ENCODE measurements around the gene ESPN. TPM values are rescaled to one million over a fixed set of nuclear protein-coding genes. Genes with fewer than 3 reads are reported as not detected.
"Not testable (repeated sequence)": the region's sequence is repeated elsewhere in the genome, so short reads cannot be mapped to it uniquely, and the experiment has no call there.

The ESPN gene
- total RNA-seq, 1 donor from 2014 or later, result 0.24 TPM

GRCh38 chr1:6425658-6426057, 1.1 kb downstream of the ESPN start:
- intact Hi-C loops (cut with DNase I), result no loop called here
- no peak for ATAC-seq
- DNase-seq (ENCODE audit: missing footprints), result no peak

DNA sequence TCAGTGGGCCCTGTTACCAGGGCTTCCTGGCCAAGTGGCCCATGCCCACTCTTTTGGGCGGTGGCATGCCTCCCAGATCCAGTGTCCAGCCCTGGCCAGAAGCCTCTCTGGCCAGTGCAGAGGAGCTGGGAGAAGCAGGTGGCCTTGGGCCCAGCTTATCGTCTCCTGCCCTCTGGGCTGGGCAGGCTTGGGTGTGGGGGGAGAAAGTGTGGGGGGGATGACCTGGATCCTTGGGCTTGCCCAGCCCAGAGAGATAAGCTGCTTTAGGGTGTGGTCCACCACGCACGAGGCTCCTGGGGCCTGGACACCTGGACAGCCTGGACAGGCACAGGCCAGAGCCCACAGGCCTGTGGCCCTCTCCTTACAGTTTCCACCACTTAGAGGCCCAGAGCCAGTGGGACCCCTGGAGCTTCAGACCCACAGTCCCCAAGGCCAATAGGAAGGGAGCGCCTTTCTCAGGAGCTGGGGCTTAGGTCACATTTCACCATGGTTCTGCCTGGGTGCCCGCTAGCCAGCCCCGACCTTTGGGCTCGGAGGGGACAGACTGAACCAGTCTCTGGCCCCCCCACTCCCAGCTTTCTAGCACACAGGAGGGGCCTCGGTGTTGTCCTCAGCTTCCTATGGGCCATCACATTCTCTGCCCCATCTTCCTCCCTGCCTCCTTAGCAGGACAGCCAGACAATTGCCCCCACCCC, 1.8 kb downstream of the ESPN start:
- DNase-seq (ENCODE audit: missing footprints) (no peak), ATAC-seq (no peak)
- intact Hi-C loops (cut with DNase I), result no loop called here

DNA sequence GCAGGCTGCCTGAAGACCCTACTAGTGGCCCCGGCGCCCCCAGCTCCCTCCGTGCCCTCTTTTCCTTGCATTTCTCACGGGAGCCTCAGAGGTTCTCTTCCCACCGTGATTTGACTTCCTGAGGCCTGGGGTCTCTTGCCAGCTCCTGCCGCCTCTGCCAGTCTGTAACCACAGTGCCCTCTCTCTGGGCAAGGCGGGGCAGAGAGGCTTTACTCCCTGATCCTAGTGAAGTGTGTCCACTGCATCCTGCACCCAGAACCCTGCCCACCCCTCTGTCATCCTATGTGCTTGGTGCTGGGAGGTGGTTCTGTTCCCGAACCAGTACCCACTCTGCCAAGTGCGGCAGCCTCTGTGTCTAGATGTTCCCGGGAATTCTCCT, 2.4 kb downstream of the ESPN start:
- intact Hi-C loops (cut with DNase I), result no loop called here
- ATAC-seq, result no peak
- DNase-seq (ENCODE audit: missing footprints), result no peak

- intact Hi-C loops (cut with DNase I), result no loop called here
- ATAC-seq (no peak), DNase-seq (ENCODE audit: missing footprints) (no peak)
Observed at GRCh38 chr1:6427441-6428390, 3.1 kb downstream of the ESPN start.

DNA sequence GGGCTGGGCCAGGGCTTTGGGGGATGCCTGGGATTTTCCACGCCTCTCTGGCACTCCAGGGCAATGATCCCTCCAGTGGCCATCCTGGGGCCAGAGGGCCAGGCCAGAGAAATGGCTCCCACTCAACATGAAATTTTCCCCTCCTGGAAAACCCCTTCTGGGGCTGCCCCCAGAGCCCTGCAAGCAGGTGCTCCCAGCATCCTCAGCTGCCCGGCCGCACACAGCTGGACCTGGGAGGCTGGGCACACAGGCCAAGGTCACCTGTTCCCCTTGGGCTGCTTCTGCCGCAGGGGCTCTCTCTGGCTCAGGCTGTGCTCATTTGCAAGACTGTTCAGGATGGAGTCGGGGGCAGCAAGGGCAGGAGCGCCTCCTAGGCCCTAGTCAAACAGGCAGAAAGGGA, 3.9 kb downstream of the ESPN start:
- DNase-seq (ENCODE audit: missing footprints); intact Hi-C loops (cut with DNase I); ATAC-seq: not testable (repeated sequence)

DNA sequence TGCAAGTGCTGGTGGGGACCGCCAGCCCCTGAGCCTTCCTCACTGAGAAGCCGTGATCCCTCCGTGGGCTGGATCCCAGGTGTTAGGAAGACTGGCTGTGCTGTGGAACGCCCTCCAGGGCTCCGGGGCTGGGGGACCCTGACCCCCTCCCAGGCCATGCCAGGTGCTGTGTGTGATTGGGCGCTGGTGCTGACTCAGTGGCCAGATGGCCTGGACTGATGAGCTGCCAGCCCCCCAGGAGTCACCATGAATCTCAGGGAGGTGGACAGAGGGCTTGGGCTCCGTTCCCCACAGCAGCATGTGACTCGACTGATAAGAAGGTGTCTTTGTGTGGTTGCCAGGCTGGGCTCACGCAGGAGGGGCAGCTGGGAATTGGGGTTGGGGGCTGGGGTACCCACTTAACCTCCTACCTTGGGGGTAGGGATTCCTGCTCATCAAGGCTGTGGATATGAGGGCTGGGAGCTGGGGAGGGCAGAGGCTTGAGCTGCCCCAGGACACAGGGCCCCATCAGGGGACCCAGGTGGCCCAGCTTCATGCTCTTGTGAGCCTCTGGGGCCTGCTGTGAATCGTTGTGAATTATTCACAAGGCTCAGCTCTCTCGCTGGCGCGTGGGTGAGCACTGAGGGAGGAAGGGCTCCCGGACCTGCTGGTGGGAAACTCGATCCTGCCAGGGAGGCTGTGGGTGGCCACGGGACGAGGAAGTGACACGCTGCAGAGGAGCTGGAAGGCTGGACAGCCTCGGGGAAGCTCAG, 5.3 kb downstream of the ESPN start:
- ATAC-seq; DNase-seq (ENCODE audit: missing footprints); intact Hi-C loops (cut with DNase I): not testable (repeated sequence)

DNA sequence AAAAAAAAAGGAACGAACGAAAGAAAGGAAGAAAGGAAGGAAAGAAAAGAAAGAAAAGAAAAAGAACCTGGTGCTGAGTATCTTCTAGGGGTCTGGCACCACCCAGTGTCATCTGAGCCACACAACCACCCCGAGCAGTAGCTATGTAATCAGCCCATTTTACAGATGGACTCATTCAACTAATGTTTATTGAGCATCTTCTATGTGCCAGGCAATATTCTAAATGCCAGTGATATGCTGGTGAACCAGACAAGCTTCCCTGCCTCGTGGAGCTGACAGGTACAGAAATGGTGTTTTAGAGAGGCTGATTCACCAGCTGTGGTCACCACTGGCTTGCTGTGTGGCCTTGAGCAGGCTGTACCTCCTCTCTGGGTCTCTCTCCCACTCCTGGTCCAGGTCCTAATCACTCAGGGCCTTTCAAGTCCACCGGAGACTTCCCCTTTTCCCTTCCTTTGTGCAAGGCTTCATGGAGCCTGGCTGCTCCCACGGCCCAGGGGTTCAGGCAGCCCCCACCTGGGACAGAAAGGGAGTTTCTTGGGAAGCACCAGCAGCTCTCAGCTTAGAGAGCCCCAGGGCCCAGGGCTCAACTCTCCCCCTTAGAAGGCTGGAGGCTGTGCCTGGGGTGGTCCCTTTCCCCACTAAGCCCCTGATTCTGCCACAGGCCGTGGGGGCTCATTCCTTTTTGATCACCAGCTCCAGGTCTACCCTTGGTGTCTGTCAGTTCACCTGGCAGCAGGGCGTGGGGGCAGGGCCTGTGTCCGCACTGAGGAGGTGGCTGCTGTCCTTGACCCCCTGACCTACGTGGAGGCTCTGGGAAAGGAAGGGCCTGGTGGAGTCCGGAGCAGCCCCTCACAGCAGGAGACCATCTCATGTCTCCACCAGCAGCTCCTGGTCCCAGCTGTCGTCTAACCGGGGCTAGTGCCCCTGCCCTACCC, 7.3 kb downstream of the ESPN start:
- intact Hi-C loops (cut with DNase I); DNase-seq (ENCODE audit: missing footprints); ATAC-seq: not testable (repeated sequence)

GRCh38 chr1:6434186-6434585, 9.6 kb downstream of the ESPN start:
- DNase-seq (ENCODE audit: missing footprints) (no peak), ATAC-seq (no peak)
- intact Hi-C loops (cut with DNase I), result no loop called here

DNA sequence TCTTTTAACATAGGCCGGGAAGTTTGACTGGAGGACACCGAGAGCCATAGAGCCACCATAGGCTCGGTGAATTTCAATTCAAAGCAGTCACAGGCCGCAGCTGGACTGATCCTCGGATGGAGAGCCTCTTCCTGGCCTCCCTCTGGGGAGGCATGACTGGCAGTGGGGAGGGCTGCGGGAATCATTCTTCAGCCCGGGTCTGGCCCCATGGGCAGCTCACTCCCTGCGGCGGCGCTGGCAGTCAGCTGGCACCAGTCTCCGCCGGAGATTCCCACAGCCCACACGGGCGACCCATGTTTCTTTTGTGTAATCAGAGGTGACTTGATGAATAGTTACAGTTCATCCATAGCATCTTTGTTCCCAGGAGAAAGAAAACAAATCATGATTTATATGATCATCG, 10.6 kb downstream of the ESPN start:
- intact Hi-C loops (cut with DNase I), result no loop called here
- DNase-seq (ENCODE audit: missing footprints) (no peak), ATAC-seq (no peak)

DNA sequence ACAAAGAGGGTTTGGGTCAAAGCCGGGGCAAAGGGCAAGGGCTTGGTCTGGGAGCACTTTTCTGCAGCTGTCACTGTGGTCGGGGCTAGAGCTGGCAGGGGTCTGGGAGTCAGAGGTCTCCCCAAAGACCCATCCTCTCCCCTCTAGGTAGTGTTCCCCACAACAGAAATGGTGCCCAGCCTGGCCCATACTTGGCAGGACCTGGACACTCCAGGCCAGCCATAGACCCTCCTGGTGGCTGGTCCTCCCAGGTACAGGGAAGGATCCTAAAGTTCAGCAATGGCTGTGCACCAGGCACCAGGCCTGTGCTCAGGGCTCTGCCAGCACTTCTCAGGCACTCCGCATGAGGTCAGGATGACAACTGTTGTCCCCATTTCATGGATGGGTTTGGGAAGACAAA, 11.0 kb downstream of the ESPN start:
- DNase-seq (ENCODE audit: missing footprints), result no peak
- intact Hi-C loops (cut with DNase I), result no loop called here
- no peak for ATAC-seq

GRCh38 chr1:6436277-6436676, 11.7 kb downstream of the ESPN start:
- DNase-seq (ENCODE audit: missing footprints); ATAC-seq; intact Hi-C loops (cut with DNase I): not testable (repeated sequence)

DNA sequence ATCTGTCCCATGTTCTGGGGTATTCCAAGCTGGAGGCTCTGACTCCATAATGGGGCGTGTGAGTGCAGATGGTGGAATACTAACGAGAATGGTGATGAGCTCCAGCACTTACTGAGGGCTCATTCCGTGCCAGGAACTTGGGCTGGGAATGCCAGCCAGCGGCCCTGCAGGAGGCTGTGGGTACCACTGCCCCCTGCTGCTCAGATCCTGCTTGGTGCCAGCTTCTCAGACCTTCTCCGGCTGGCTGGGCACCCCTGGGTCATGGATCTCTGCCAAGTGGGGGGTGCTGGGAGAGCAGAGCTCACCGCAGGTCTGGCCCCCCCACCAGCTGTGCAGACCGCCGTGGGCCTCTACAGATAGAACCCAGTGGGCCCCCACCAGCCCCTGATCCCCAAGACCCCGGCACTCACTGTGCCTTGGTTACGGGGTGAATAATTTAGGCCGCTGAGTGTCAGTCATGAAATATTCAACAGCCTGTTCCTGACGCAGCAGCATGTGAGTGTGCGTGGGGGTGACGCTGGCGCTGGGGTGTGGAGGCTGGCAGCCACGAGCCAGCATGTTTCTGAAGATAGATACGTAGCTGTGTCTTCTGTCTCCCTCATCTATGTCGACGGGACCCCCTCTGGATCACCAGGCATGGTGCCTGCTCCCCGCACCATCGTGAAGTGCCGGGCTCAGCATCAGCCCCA, 12.6 kb downstream of the ESPN start:
- intact Hi-C loops (cut with DNase I); DNase-seq (ENCODE audit: missing footprints): not testable (repeated sequence)
- ATAC-seq, result peak; percentile 21

GRCh38 chr1:6438047-6438525, 13.5 kb downstream of the ESPN start:
- intact Hi-C loops (cut with DNase I), result no loop called here
- DNase-seq (ENCODE audit: missing footprints) (no peak), ATAC-seq (peak; percentile 55)

DNA sequence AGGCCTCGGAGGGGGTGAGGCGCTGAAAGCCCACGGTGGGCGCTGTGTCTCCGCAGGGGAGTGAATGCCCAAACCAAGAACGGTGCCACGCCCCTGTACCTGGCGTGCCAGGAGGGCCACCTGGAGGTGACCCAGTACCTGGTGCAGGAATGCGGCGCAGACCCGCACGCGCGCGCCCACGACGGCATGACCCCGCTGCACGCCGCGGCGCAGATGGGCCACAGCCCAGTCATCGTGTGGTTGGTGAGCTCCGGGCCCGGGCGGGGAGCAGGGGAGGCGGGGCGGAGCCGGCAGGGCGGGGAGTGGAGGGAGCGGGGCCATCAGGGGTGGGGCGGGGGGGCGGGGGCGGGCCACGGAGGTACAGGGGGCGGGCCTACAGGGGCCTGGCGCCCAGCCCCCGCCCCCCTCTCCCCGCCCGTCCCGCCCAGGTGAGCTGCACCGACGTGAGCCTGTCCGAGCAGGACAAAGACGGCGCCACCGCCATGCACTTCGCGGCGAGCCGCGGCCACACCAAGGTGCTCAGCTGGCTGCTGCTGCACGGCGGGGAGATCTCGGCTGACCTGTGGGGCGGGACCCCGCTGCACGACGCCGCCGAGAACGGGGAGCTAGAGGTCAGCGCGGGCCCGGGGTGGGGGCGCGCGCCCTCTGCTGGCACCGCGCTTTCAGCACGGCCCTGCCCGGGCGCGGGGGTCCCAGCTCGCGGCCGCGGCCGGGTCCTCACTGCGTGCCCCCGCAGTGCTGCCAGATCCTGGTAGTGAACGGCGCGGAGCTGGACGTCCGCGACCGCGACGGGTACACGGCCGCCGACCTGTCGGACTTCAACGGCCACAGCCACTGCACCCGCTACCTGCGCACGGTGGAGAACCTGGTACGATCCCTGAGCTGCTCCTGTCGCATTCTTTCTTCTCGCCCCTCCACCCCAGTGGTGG, 15.9 kb downstream of the ESPN start:
- intact Hi-C loops (cut with DNase I), result no loop called here
- ATAC-seq (no peak), DNase-seq (ENCODE audit: missing footprints) (no peak)

- DNase-seq (ENCODE audit: missing footprints), result no peak
- ATAC-seq, result no peak
- intact Hi-C loops (cut with DNase I), result no loop called here
Observed at GRCh38 chr1:6441586-6441985, 17.0 kb downstream of the ESPN start.

GRCh38 chr1:6443339-6444115, 19.0 kb downstream of the ESPN start:
- no peak for DNase-seq (ENCODE audit: missing footprints)
- intact Hi-C loops (cut with DNase I), result no loop called here
- no peak for ATAC-seq
